ENCODE results near the gene POLR3H. TPM values are rescaled to one million over a fixed set of nuclear protein-coding genes. Genes with fewer than 3 reads are reported as not detected.
A peak's percentile ranks its signal among the peaks of the same experiment; 100 is the strongest.

Gene POLR3H
- total and polyA plus RNA-seq, 10 of the 15 experiments (the other 5 are each of a cell fraction or from before 2014, with no cell fraction given): 3.5 to 62.7 (median 24.6) TPM

GRCh38 chr22:41544671-41545476, 604 bp upstream of the POLR3H start:
- DNase-seq (ENCODE audit: low read depth, low spot score): no peak
- H3K79me2 ChIP-seq (ENCODE audit: control insufficient read depth, insufficient read depth, low read length): peaks cover 35% of the 10 kb centered on the region
- no peaks in the 10 kb centered on the region for H3K27me3 ChIP-seq (replicated peaks in 1 of 2; ENCODE audit: control insufficient read depth in 2 of 2, insufficient read depth in 2 of 2, low read length in 1 of 2)
- no peak overlapping the region for H3K27ac ChIP-seq (ENCODE audit: control insufficient read depth, insufficient read depth)
- H3K4me3 ChIP-seq: peak overlapping the region; percentile 64
- ChIA-PET RAD21 (ENCODE audit: unreplicated experiment) (interaction anchor here (1.1 to 1.3 kb wide), 2 partner anchors 72 to 164 kb away, joined by 3 read pairs; partner anchors contain the start of gene TEF), SMC1A (ENCODE audit: uncharacterized antibody, unreplicated experiment) (interaction anchor here (1.0 to 1.3 kb wide), 2 partner anchors 9 to 74 kb away, joined by 3 to 5 read pairs; no protein-coding TSS in a partner anchor), POLR2A (interaction anchor here (1.4 kb wide), 1 partner anchor 143 kb away, joined by 3 read pairs; no protein-coding TSS in a partner anchor), CTCF (interaction anchor here (0.8 to 4.0 kb wide), 5 partner anchors 12 to 142 kb away, joined by 3 to 29 read pairs (median 6); partner anchors contain the start of gene PMM1)
- H3K9me3 ChIP-seq (replicated peaks; ENCODE audit: control insufficient read depth, insufficient read depth, low read length): no peaks in the 10 kb centered on the region
- H3K36me3 ChIP-seq (ENCODE audit: control insufficient read depth in 2 of 2, insufficient read depth in 2 of 2, low read length in 1 of 2): peaks cover 3 to 5% of the 10 kb centered on the region in 2 experiments
- no peaks in the 10 kb centered on the region for H4K20me1 ChIP-seq (ENCODE audit: control insufficient read depth, insufficient read depth)
- WGBS (ENCODE audit: insufficient coverage, insufficient replicate concordance, low lambda C conversion rate, missing lambda C conversion rate): 11% methylated on average over 21 of the region's 21 CpGs
- no peaks in the 10 kb centered on the region for H3K4me1 ChIP-seq (ENCODE audit: control insufficient read depth, insufficient read depth, low read length)
- no peak overlapping the region for H3K9ac ChIP-seq (ENCODE audit: control insufficient read depth, insufficient read depth, low read length)
- H2AFZ ChIP-seq (ENCODE audit: control insufficient read depth, low read depth, low read length): peak overlapping the region; percentile 45
- peak; percentile 49 for FAIRE-seq
- ATAC-seq: no peak; the same call in 2 of the 3 replicates
- intact Hi-C loops (cut with micrococcal nuclease; ENCODE audit: unreplicated experiment): loop anchor here (5.0 kb wide), 1 partner anchor 52 kb away; no protein-coding TSS in a partner anchor
- no TSS peak for BruUV-seq (replicated peaks)
- H3K4me2 ChIP-seq (ENCODE audit: control insufficient read depth, insufficient read depth): peak overlapping the region; percentile 51
- in situ Hi-C loops (cut with MboI): no loop called here
- TF ChIP-seq BRCA1 (IDR thresholded peaks at IDR 0.05; ENCODE audit: low read depth, low read length) (no peak), SUPT20H (IDR thresholded peaks at IDR 0.05; ENCODE audit: borderline replicate concordance, control insufficient read depth, low read depth, low read length) (no peak), ZZZ3 (IDR thresholded peaks at IDR 0.05; ENCODE audit: control insufficient read depth, insufficient read length, low read depth) (no peak), RFX5 (IDR thresholded peaks at IDR 0.05; ENCODE audit: low read depth, low read length) (peak; percentile 43; the same call in 1 of the 2 replicates), ZNF274 (IDR thresholded peaks at IDR 0.05; ENCODE audit: insufficient read depth, insufficient read length) (no peak), TCF12 (IDR thresholded peaks at IDR 0.05; ENCODE audit: low read depth, low read length) (no peak), RB1 (IDR thresholded peaks at IDR 0.05; ENCODE audit: borderline replicate concordance) (peak; percentile 18; the same call in 1 of the 2 replicates), SIN3A (IDR thresholded peaks at IDR 0.05; ENCODE audit: low read depth, low read length) (0 out of 2 replicates have a peak, but pooled peaks have one; percentile 68)
- TF ChIP-seq, protein P1, sequence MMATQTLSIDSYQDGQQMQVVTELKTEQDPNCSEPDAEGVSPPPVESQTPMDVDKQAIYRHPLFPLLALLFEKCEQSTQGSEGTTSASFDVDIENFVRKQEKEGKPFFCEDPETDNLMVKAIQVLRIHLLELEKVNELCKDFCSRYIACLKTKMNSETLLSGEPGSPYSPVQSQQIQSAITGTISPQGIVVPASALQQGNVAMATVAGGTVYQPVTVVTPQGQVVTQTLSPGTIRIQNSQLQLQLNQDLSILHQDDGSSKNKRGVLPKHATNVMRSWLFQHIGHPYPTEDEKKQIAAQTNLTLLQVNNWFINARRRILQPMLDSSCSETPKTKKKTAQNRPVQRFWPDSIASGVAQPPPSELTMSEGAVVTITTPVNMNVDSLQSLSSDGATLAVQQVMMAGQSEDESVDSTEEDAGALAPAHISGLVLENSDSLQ (IDR thresholded peaks at IDR 0.05): peak; percentile 5; the same call in 1 of the 2 replicates

Data from GM12878 (cell line).